Endometrial microvascular endothelial cells (primary cell): ENCODE results near the gene SAMD13. TPM values are rescaled to one million over a fixed set of nuclear protein-coding genes. Genes with fewer than 3 reads are reported as not detected.

Experiments
- in situ Hi-C: cut with HindIII; loops from 2 replicates; pipeline ENCODE4 v1.10.0; 2017; ENCODE audit warnings: low sequenced_read_pairs, low pct_unique_long_range_greater_than_20kb; ENCODE audit errors: inconsistent ontology term
- total RNA-seq: library from RNA; depleted of rRNA; stranded (reverse); fragments of >200 nt; gene quantifications from one replicate; pipeline ENCODE4 v1.2.3, GENCODE V29; 2015; ENCODE audit errors: inconsistent ontology term

SAMD13 gene
- total RNA-seq, 1 donor from 2014 or later = 4.5 TPM

DNA sequence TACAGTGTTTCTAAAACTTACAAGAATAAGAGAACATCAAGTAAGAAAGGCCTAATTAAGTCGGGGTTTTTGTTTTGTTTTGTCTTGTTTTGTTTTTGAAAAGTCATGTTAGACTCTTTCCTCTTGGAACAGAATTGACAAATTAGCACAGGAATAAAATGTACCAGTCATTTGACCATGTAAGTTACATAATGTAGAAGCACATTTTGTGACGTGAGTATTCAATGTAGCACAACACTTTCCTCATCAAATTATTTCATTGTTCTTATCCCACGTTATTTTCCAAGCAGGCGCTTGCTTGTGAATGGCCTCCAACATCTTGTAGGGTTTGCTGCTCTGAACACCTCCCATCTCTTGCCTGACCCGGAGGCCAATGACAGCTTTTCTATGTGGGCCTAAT, 62.1 kb downstream of the SAMD13 start:
- in situ Hi-C loops = no loop called here

DNA sequence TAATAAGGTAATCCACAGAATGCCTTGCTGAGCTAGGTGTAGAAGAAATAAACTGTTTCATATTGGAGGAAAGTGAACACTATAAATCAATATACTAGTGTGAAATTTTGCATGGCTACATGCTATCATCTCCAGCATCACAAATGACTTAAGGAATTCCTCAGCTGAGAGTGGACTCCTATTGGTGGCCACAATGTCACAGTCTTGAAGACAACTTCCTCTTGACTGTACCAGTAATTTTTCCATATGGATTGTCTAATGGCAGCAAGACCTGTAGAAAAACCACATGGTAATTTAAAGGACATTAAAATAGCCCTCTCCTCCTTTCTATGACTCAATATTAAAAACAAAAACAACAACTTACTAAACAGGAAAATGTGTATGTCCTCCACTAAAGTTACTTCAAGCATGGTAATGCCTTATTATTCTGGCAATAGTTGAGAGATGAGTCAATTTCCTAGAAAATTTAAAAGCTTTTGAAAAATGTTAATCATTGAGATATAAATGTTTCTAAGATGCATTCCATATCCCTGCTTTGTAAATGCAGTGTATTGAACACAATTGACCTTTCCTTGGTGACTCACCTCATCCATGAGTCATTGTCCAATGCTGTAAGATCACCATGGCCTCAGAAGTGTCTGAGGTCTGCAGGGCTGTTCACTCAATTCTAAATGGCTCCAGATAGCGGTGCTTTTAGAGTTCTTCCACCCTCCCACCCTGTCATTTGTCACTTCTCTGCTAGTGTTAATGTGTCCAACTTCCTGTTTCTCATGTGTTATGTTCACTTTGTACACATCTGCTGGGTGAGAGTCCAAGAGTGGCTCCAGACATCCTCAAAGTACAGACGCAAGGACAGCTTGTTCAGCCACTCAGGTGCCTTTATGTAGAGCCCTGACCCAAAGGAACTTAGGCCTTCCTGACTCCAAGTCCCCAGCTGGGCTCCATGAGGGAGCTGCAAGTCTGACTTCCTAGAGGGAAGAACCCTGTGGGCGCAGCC, 64.0 kb downstream of the SAMD13 start:
- in situ Hi-C loops = no loop called here

DNA sequence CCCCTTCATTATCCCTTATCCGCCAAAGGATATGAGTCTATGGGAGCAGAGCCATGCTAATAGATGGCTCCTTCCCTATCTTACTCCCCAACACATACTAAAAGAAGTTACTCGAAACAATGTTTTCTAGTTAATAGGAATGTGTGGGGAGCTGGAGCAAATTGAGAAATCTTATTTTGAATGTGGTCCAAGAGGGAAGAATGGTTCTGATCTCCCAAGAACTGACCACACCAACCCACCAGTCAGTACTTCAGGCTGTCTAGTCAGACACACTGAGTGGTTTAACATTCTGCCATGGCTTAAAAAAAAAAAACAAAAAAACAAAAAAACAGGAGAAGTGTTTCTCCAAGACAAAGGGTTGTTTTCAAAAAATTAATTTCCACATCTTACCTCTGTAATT, 65.3 kb downstream of the SAMD13 start:
- in situ Hi-C loops = no loop called here

DNA sequence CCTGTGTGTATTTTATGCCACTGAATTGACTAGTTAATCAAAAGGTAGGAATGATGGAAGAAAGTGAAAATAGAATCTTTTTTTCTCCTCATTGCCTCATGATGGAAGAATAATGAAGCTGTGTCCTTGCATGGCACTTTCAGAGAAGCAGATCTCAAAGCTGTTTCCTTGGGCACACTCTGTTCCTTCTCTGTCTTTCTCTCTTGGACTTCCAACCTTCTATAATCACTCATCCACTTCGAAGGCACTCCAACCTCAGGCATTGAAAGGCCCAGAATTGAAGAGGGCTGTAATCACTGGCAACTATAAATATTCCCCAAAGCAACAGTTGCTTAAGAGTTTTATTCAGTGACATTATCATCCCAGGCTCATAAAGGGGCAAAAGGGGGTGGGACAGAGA, 65.7 kb downstream of the SAMD13 start:
- in situ Hi-C loops = no loop called here

DNA sequence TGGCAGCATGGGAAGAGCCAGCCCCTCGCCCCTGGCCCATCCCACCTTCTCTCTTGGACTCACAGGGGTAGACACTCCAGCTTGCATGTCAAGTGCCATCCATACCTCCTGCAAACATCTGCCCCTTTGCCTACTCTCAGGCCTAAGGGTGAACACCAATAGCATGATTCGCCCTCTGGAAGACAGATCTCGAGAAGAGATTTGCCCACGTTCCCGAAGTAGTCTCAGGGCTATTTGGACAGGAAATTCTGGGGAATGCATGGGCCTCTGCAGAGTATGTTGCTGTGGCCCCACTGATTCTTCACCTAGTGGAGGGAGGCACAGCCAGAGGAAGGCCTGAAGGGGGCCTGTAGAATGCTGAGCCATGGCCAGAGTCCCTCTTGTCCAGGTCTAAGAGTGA, 66.9 kb downstream of the SAMD13 start:
- in situ Hi-C loops = no loop called here

DNA sequence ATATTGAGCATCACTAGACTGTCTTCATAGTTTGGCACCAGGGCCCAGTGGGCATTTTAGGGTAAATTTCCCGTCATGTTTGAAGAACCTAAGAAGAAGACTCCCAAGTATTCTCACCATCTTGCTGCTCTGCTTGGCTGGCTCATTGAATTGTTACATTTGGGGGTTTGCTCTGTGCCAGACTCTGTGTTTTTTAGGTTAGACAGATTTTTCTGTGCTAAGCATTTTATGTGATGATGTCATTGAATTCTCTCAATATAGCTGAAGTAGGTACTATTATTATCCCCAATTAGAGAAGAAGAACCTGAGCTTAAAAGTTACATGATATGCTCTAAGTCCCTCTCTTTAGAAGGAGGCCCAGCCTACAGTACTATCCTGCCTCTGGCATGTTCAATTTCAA, 68.8 kb downstream of the SAMD13 start:
- in situ Hi-C loops = no loop called here

DNA sequence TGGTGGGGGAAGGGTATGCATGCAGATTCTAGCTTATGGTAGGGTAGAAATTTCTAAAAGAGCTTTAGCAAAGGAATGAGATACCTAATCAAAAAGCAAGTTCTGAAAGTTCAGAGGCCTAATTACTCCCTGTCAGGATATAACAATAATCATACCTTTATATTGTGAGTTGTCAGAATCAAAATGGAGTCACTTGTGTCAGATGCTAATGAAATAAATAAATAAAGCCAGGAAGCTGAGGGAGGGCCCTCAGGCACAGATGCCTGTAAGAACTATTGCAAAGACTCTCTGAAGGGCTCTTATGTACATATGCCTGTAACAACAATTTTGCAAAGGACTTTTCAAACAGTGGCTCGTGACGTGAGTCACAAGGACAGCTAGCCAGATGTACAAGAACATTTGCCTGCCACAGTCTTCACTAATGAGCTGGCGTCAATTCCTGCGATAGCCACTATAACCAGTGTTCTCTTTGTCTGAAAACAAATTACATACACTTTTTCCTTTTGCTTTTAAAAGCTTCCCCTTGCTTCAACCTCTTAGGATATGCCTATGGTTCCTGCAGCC, 69.4 kb downstream of the SAMD13 start:
- in situ Hi-C loops = no loop called here

DNA sequence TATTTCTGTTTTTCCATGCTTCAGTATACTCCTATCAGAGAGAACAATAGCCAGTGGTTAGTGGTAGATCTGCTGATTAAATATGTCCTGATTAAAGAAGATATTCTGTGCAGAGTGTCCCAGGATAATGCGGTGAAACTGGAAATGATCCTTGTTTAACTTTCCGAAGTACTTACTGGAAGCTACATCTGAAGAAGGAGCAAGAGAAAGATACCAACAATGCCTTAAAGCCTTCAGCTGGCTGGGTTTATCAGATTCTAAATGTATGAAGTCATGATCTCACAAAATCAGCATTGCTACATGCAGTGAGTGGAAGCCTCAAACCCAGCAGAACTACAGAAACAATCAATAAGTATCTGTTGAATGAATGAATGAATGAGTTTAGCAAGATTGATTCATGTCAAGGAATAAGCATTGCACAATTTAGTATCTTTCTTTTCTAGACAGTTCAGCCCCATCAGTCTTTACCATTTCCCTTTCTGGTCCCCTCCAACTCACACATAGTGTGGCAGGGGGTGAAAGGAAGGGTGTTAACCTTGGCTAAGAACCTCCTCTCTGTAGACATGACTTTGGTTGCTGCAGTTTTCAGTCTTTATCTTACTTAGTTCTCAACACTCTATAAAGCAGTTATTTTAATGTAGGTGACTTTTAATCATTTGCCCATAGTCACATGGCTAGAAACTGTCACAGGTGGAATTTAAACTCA, 72.1 kb downstream of the SAMD13 start:
- in situ Hi-C loops = no loop called here

DNA sequence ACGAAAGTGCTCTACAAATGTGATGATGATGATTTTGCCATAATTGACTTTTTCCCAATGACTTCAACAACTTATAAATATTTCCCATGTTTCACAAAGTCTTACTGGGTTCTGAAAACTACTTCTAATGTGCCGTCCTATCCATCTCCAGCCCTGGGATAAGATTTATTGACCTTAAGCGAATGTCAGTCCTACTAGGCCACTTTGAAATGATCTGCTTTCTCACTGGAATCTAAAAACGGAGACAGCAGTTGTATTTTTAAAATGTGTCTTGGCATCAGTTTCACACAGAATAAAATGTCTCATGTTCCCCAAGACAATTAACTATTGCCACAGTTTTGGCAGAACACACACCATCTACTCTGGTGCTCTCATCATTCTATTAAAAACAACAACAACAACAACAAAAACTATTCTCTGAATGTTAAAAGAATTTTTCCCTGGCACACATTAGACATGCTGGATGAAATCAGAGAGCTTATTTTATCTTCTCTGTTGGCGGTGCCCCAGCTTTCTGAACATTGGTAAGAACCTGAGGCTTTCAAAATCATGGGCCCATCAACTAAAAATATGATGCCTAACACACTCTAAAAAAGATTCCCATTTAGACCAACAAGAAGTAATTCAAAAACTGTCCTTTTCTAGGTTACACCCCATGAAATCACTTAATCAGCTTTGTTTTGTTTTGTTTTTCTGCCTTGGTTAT, 73.6 kb downstream of the SAMD13 start:
- in situ Hi-C loops = no loop called here

DNA sequence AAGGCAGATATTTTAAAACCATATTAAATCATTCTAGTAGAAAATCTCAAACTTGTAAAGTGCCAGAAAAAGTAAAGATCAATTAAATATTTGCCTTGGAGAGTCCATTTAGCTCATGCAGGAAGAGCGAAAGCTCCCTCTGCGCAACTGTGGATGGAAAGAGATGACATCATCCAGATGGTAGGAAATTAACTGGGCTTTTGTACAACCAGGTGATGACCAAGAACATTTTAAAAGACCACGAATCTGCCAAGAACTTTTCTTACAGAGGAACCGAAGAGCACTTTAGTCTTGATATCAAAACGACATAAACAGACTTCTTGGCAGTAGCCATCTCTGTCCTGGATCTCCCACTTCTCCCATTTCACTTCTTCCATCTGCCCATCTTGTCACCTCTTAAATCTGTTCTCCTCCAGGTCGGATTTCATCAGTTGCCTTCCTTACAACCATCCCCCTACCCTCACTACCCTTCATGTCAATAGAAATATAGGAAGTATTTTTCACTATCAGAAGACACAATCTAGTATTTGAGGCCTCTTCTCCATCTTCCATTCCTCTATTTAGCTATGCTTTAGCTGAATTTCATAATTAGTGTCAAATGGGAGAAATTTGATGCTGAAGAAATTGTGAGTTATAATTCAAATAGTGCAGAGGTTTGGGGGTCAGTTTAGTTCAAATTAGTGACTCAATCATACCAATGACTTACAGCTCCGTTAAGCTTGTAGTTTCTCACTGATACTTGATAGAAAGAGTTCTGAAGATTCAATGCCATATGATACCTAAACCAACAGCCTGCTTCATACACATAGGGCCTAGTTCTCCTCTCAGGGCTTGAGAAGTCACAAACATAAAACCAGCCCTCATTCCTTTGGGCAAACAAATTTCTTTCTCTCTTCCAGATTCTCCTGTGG, 74.7 kb downstream of the SAMD13 start:
- in situ Hi-C loops = no loop called here

DNA sequence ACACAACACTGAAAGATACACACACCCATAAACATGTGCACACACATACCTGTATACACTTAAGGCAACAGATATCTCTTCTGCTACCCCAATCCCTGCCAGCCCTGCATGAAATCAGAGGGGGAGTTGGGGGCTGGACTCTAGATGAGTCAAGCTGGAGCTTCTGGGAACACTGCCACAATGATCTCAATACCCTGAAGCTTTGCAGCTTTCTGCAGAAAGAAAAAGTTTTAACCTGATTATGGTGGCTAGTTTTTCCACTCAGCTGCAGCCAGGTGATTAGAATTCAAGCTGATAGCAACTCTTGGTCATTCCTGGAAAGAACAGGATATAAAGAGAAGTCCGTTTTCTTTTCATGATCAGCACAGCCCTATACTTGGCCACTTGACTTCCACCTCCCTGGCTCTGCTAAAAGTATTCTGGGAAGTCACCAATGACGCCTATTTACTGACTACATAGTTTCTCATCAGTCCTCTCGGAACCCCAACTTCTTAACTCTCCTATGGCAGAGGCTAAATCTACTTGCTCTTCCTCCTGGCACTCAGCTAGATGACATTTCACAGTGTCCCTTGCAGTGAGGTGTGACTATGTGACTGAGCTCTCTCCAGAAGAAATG, 76.1 kb downstream of the SAMD13 start:
- in situ Hi-C loops = no loop called here

DNA sequence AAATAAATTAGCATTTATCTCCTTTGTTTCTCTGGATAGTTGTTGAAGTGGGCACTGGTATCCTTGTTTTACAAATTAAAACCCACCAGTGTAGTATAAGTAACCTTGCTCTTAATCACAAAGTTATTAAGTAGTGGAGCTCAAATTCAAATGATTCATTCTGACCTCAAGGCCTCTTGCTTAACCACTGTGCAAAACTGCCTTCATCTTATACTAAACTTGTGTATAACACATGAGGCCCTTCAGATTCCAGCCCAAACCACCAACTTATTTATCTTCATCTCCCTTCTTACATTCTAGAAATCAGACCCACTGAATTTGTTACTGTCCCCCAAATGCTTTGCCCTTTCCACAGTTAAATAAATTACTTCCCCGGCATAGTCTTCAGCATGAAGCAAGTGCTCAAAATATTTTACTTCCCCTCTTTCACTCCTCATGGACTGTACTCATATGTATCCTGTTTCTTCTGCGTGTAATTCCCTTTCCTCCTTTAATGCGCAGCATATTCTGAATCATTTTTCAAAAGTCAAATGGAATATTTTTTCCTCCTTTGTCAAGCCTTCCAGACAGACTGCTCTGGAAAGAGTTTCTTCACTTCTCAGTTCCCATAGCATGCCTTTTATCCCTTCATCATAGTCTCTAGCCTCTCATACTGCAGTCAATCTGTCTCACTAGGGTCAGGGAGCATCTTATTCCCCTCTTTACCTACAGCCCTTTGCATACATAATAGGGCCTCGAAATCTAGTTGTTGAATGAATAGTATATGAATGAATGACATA, 77.8 kb downstream of the SAMD13 start:
- in situ Hi-C loops = no loop called here

DNA sequence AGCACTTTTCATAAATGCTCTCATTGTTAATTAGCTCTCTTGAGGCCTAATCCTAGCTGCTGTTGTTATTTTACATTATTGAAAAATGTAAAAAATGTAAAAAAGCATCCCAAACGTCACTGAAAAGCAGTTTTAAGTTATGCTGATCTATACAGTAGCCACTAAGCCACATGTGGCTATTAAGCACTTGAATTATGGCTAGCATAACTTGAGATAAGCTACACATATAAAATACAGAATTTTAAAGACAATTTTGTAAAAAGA, 78.3 kb downstream of the SAMD13 start:
- in situ Hi-C loops = no loop called here

DNA sequence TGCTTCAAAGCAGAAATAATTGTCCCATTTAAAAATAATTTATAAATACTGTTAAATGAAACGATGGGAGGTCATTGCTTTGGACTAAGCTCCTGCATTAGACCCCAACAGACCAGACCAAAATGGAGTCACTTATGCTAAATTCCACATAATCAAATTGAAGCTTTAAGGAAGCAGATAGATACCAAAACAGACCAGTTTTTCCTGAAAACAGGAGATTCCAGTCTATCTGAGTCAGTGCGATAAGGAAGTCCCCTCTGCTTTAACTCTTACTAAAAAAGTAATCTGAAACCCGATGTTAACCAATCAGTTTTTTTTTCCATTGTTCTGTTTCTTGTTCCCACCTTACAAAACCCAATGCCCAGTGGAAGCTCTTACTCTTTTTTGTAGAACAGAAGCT, 80.6 kb downstream of the SAMD13 start:
- in situ Hi-C loops = no loop called here

DNA sequence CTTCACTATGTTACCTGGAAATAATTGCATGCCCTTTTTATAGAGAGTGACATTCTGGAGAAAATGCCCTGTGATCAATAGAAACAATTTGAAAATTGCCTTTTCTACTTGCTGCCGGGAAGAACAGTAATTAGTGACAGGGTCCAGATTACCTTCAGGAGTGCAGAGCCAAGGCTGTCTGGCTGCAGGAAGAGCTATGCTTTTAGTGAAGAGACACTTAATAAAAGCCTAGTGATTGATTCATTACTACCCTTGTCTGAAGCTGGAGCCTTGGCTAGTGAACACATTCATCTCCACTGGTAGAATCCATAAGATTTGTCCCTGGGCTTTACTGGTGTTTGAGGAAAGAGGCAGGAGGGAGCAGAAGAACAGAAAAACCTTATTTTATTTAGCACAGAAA, 83.8 kb downstream of the SAMD13 start:
- in situ Hi-C loops = no loop called here

DNA sequence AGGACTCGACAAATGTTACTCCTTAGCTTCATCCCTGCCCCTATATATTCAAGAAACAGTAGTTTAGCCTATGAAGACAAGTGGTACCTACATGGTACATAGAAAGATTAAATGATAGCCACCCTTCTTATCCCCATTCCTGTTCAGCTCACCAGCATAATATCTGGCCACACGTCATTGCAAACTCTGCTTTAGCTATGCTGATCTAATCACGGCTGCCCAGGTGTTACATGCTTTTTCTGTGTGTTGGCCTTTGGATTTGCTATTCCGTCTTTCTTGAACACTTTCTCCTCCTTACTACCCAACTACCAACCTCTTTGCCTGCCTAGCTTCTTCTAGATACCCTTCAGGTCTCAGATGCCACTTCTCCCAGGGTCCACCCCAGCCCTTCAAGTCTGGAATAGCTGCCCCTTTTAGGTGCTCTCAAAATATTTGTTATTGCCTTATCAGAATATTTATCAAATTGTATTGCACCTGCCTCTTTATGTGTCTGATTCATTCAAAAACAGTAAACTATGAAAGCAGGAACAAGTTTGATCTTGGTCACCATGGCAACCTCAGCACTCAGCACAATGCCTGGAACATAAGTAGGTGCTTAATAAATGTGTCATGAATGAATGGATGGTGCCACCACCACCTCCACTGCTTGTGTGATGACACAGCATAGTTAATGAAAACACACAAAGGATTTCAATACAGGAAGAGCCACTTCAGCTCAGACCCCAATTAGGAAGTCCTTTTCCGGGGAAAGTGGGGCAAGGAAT, 85.4 kb downstream of the SAMD13 start:
- in situ Hi-C loops = no loop called here
